AG04449 (cell line): ENCODE results near the gene OPALIN.

Source experiments
- CTCF ChIA-PET: fragments of 350-600 bp; formaldehyde crosslinking; extraction: SDS; loops from one replicate; lab custom pipeline; 2021; ENCODE audit warnings: antibody characterized with exemption; lab: Yijun Ruan, JAX
- POLR2A ChIA-PET: fragments of 400-600, 350-600 bp; formaldehyde crosslinking; extraction: SDS; loops from one replicate; lab custom pipeline; 2020; ENCODE audit warnings: antibody characterized with exemption, inconsistent platforms; lab: Yijun Ruan, JAX
- DNase-seq: peaks from one replicate; pipeline ENCODE4 v3.0.0-alpha.2; 2010; ENCODE audit warnings: low read depth, low spot score
- H3K4me3 ChIP-seq: 2 replicates; pipeline ENCODE4 v1.5.1; 2011; ENCODE audit warnings: low read depth, mild to moderate bottlenecking, control low read depth, low read length
- CTCF ChIP-seq: IDR thresholded peaks from one replicate; pipeline ENCODE4 v1.5.1; 2011; ENCODE audit warnings: mild to moderate bottlenecking, moderate library complexity, low read length, control low read depth, inconsistent platforms; ENCODE audit not compliant: insufficient read depth; ENCODE audit errors: missing control alignments

The OPALIN gene

GRCh38 chr10:96387601-96388000 lies 28.8 kb upstream of the OPALIN start:
- POLR2A ChIA-PET, result no interaction called here
- no peak overlapping the region for H3K4me3 ChIP-seq
- no peak for DNase-seq
- CTCF ChIA-PET, result interaction anchor here (3.1 to 5.1 kb wide), 3 partner anchors 11 to 123 kb away, joined by 15 to 44 read pairs (median 18); no protein-coding TSS in a partner anchor
- no peak for TF ChIP-seq CTCF

GRCh38 chr10:96387161-96387560 lies 28.4 kb upstream of the OPALIN start:
- no peak for DNase-seq
- no peak for TF ChIP-seq CTCF
- ChIA-PET POLR2A (no interaction called here), CTCF (interaction anchor here (2.6 to 5.4 kb wide), 4 partner anchors 8 to 124 kb away, joined by 17 to 44 read pairs (median 20); no protein-coding TSS in a partner anchor)
- H3K4me3 ChIP-seq, result no peak overlapping the region

GRCh38 chr10:96384506-96384905 lies 25.7 kb upstream of the OPALIN start:
- no peak for DNase-seq
- H3K4me3 ChIP-seq, result no peak overlapping the region
- POLR2A ChIA-PET, result no interaction called here
- TF ChIP-seq CTCF, result no peak
- CTCF ChIA-PET, result interaction anchor here (0.7 to 5.4 kb wide), 7 partner anchors 8 to 129 kb away, joined by 3 to 44 read pairs (median 17); partner anchors contain the start of gene TLL2

GRCh38 chr10:96380821-96381220 lies 22.0 kb upstream of the OPALIN start:
- POLR2A ChIA-PET, result interaction anchor here (0.7 kb wide), 1 partner anchor 230 kb away, joined by 5 read pairs; no protein-coding TSS in a partner anchor
- no peak for TF ChIP-seq CTCF
- CTCF ChIA-PET, result interaction anchor here (2.1 to 12.5 kb wide), 3 partner anchors 10 to 133 kb away, joined by 8 to 253 read pairs (median 10); partner anchors contain the start of gene TLL2

GRCh38 chr10:96379758-96380157 lies 21.0 kb upstream of the OPALIN start:
- no peak for TF ChIP-seq CTCF
- CTCF ChIA-PET, result interaction anchor here (1.0 to 12.5 kb wide), 4 partner anchors 9 to 216 kb away, joined by 3 to 253 read pairs (median 9); partner anchors contain the start of gene TLL2
- no peak for DNase-seq

More at GRCh38 chr10:96380821-96381220, 22.0 kb upstream of the OPALIN start:
- no peak for DNase-seq
- H3K4me3 ChIP-seq, result no peak overlapping the region

GRCh38 chr10:96378741-96379140 lies 19.9 kb upstream of the OPALIN start:
- CTCF ChIA-PET, result interaction anchor here (1.0 to 12.5 kb wide), 5 partner anchors 6 to 217 kb away, joined by 3 to 253 read pairs (median 10); partner anchors contain the start of gene TLL2
- TF ChIP-seq CTCF, result no peak
- no peak overlapping the region for H3K4me3 ChIP-seq
- DNase-seq, result no peak
- POLR2A ChIA-PET, result no interaction called here

More at GRCh38 chr10:96379758-96380157, 21.0 kb upstream of the OPALIN start:
- POLR2A ChIA-PET, result no interaction called here
- no peak overlapping the region for H3K4me3 ChIP-seq
